ENCODE results near the gene RPL37A. TPM values are rescaled to one million over a fixed set of nuclear protein-coding genes. Genes with fewer than 3 reads are reported as not detected.

RPL37A gene
- total RNA-seq, 2 donors from 2014 or later: 452 to 1,069 TPM

- Histone ChIP-seq H3K9me3 (no peaks in the 10 kb centered on the region), H3K36me3 (replicated peaks in 1 of 2; ENCODE audit: insufficient read depth in 1 of 2, low read depth in 2 of 2) (no peaks in the 10 kb centered on the region), H3K27me3 (no peaks in the 10 kb centered on the region), H3K4me1 (peaks cover 15% of the 10 kb centered on the region), H3K4me3 (no peak overlapping the region), H3K27ac (no peak overlapping the region)
- ATAC-seq (no peak), DNase-seq (no peak)
- intact Hi-C loops (cut with DNase I): no loop called here
- 90 to 93% methylated on average over 3 of the region's 3 CpGs for WGBS, 2 donors
- TF ChIP-seq POLR2A (IDR thresholded peaks at IDR 0.05) (no peak), CTCF (IDR thresholded peaks at IDR 0.05) (no peak)
Observed at GRCh38 chr2:216546241-216546640, 47.6 kb downstream of the RPL37A start.

- WGBS, 2 donors: 82% methylated on average over 7 of the region's 7 CpGs
- TF ChIP-seq POLR2A (IDR thresholded peaks at IDR 0.05) (no peak), CTCF (IDR thresholded peaks at IDR 0.05) (no peak)
- H3K4me3 ChIP-seq: no peak overlapping the region
- no peak overlapping the region for H3K27ac ChIP-seq
- DNase-seq (no peak), ATAC-seq (no peak)
- intact Hi-C loops (cut with DNase I): no loop called here
- H3K36me3 ChIP-seq (replicated peaks in 1 of 2; ENCODE audit: insufficient read depth in 1 of 2, low read depth in 2 of 2): no peaks in the 10 kb centered on the region
- no peaks in the 10 kb centered on the region for H3K9me3 ChIP-seq
- H3K27me3 ChIP-seq: no peaks in the 10 kb centered on the region
- H3K4me1 ChIP-seq: peaks cover 20% of the 10 kb centered on the region
Observed at GRCh38 chr2:216546641-216547403, 48.2 kb downstream of the RPL37A start.

GRCh38 chr2:216548901-216549331 lies 50.3 kb downstream of the RPL37A start:
- no peak for ATAC-seq
- TF ChIP-seq CTCF (IDR thresholded peaks at IDR 0.05) (no peak), POLR2A (IDR thresholded peaks at IDR 0.05) (no peak)
- H3K36me3 ChIP-seq (replicated peaks in 1 of 2; ENCODE audit: insufficient read depth in 1 of 2, low read depth in 2 of 2): no peaks in the 10 kb centered on the region
- no peak overlapping the region for H3K27ac ChIP-seq
- 76 to 93% methylated on average over 4 to 5 of the region's 5 CpGs for WGBS, 2 donors
- H3K4me1 ChIP-seq: peaks cover 27% of the 10 kb centered on the region
- no peak overlapping the region for H3K4me3 ChIP-seq
- no peaks in the 10 kb centered on the region for H3K27me3 ChIP-seq
- H3K9me3 ChIP-seq: no peaks in the 10 kb centered on the region
- no peak for DNase-seq
- intact Hi-C loops (cut with DNase I): no loop called here

GRCh38 chr2:216549926-216550690 lies 51.5 kb downstream of the RPL37A start:
- Histone ChIP-seq H3K4me1 (peaks cover 33% of the 10 kb centered on the region), H3K36me3 (replicated peaks in 1 of 2; ENCODE audit: insufficient read depth in 1 of 2, low read depth in 2 of 2) (no peaks in the 10 kb centered on the region), H3K9me3 (no peaks in the 10 kb centered on the region), H3K4me3 (no peak overlapping the region), H3K27ac (peak overlapping the region in 1 of 4 donors; percentile 10), H3K27me3 (no peaks in the 10 kb centered on the region)
- ATAC-seq: peak; percentile 45
- TF ChIP-seq CTCF (IDR thresholded peaks at IDR 0.05) (no peak), POLR2A (IDR thresholded peaks at IDR 0.05) (no peak)
- intact Hi-C loops (cut with DNase I): no loop called here
- peak in 2 of 4 donors; percentile 30 to 49 for DNase-seq
- 74% methylated on average over 10 of the region's 10 CpGs for WGBS, 2 donors
